ENCODE data around the gene WWOX.

- no peak for TF ChIP-seq ZFP36 (IDR thresholded peaks at IDR 0.05; ENCODE audit: borderline replicate concordance, low read depth, low read length, partially characterized antibody)
- no peak for TF ChIP-seq POLR2A (IDR thresholded peaks at IDR 0.05; ENCODE audit: insufficient read depth in 1 of 2, low read depth in 2 of 2, low read length in 2 of 2)
- no peak for TF ChIP-seq KDM5A (IDR thresholded peaks at IDR 0.05; ENCODE audit: borderline replicate concordance, low read length)
- no peak for TF ChIP-seq JUNB (CRISPR knock-in tag; IDR thresholded peaks at IDR 0.05; ENCODE audit: borderline replicate concordance)
- no peak for TF ChIP-seq NFRKB (IDR thresholded peaks at IDR 0.05)
These were observed 388.0 kb downstream of the WWOX start for GRCh38 chr16:78487471-78487870.
